H7 (cell line): ENCODE measurements around the gene OBSCN. TPM values are rescaled to one million over a fixed set of nuclear protein-coding genes. Genes with fewer than 3 reads are reported as not detected.

ENCODE experiments used
- DNase-seq: peaks from one replicate; pipeline ENCODE4 v3.0.0; 2012
- H3K27me3 ChIP-seq: 2 replicates; pipeline ENCODE4 v1.6.0; 2011; ENCODE audit warnings: mild to moderate bottlenecking, low read length; ENCODE audit not compliant: control insufficient read depth, insufficient read depth
- H3K36me3 ChIP-seq: replicated peaks from 2 replicates; pipeline ENCODE4 v1.5.1; 2011; ENCODE audit warnings: low read length; ENCODE audit not compliant: control insufficient read depth, insufficient read depth
- H3K4me3 ChIP-seq: 2 replicates; pipeline ENCODE4 v1.5.1; 2011; ENCODE audit warnings: low read depth, mild to moderate bottlenecking, control low read depth, low read length, moderate library complexity; ENCODE audit not compliant: insufficient read depth
- total RNA-seq: library from RNA; depleted of rRNA; stranded (reverse); fragments of >200 nt; shearing (Covaris generic); gene quantifications from 2 replicates; pipeline ENCODE4 v1.2.3, GENCODE V29; 2014

Gene OBSCN
- total RNA-seq, 1 experiment from 2014 or later: 18.9 TPM

GRCh38 chr1:228306275-228307217, 98.7 kb downstream of the OBSCN start:
- peak; percentile 60 for DNase-seq
- H3K4me3 ChIP-seq: no peak overlapping the region
- no peaks in the 10 kb centered on the region; the same call in 1 of the 2 replicates for H3K36me3 ChIP-seq
- H3K27me3 ChIP-seq: no peaks in the 10 kb centered on the region

DNA sequence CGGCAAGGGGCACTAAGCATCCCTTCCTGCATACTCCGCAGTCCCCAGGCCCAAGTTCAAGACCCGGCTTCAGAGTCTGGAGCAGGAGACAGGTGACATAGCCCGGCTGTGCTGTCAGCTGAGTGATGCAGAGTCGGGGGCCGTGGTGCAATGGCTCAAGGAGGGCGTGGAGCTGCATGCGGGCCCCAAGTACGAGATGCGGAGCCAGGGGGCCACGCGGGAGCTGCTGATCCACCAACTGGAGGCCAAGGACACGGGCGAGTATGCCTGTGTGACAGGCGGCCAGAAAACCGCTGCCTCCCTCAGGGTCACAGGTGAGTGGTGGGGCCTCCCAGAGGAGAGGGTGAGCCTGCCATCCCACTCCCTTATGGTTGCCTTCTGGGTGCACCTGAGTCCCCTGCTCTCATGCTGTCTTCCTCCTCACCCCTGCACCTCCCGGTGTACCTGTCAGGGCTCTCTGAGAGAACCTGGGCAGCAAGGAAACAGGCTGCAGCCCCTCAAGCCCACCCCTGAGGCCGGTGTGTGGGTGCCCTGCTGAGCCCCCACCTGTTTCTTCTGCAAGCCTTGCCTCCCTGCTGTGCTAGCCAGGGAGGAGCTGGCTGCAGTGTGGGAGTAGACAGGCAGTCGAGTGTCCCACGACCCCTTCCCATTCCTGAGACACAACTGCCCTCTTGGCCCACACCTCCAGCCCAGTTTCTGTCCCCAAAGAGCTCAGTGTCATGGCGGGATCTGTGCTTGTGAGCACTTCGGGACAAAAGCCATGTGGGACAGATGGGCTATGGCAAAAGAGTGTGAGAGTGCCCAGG, 99.6 kb downstream of the OBSCN start:
- Histone ChIP-seq H3K4me3 (no peak overlapping the region), H3K36me3 (no peaks in the 10 kb centered on the region; the same call in 1 of the 2 replicates), H3K27me3 (no peaks in the 10 kb centered on the region)
- peak; percentile 54 for DNase-seq

DNA sequence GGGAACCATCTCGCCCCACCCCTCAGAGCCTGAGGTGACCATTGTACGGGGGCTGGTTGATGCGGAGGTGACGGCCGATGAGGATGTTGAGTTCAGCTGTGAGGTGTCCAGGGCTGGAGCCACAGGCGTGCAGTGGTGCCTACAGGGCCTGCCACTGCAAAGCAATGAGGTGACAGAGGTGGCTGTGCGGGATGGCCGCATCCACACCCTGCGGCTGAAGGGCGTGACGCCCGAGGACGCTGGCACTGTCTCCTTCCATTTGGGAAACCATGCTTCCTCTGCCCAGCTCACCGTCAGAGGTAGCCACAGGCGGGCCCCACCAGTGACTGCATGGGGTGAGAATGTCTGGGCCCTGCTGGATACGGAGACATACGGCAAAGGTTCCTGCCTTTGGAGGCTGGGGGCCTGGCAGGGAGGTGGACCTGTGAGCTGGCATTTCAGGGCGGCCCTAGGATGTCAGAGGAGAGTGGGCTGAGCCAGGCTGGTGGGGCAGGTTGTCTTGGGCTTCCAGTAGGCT, 100.3 kb downstream of the OBSCN start:
- no peak for DNase-seq
- Histone ChIP-seq H3K4me3 (no peak overlapping the region), H3K27me3 (no peaks in the 10 kb centered on the region), H3K36me3 (no peaks in the 10 kb centered on the region; the same call in 1 of the 2 replicates)

DNA sequence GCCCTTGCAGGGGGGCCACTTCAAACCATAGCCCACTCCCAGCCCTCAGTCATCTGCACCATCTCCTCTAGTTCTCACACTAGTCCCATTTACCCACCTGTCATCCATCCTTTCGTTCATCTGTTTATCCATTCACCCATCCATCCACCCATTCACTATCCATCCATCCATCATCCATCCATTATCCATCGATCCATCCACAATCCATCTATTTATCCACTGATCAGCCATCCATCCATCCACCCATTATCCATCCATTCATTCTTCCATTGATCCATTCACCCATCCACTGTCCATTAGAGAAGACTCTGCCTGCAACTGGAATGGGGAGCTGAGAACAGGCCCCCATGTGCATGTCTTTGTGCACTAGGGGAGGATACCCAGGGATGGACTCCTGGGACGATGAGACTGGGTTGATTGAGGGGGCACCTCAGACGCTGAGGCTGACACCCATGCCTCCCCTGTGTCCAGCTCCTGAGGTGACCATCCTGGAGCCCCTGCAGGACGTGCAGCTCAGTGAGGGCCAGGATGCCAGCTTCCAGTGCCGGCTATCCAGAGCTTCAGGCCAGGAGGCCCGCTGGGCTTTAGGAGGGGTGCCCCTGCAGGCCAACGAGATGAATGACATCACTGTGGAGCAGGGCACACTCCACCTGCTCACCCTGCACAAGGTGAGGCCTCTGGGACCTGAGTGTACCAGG, 100.9 kb downstream of the OBSCN start:
- H3K27me3 ChIP-seq: no peaks in the 10 kb centered on the region
- DNase-seq: peak; percentile 89
- H3K36me3 ChIP-seq: no peaks in the 10 kb centered on the region; the same call in 1 of the 2 replicates
- no peak overlapping the region for H3K4me3 ChIP-seq

GRCh38 chr1:228309326-228310067, 101.7 kb downstream of the OBSCN start:
- Histone ChIP-seq H3K27me3 (no peaks in the 10 kb centered on the region), H3K36me3 (no peaks in the 10 kb centered on the region; the same call in 1 of the 2 replicates), H3K4me3 (no peak overlapping the region)
- DNase-seq: no peak

GRCh38 chr1:228310162-228310792, 102.4 kb downstream of the OBSCN start:
- no peaks in the 10 kb centered on the region for H3K36me3 ChIP-seq
- DNase-seq: no peak
- no peak overlapping the region for H3K4me3 ChIP-seq
- no peaks in the 10 kb centered on the region for H3K27me3 ChIP-seq

DNA sequence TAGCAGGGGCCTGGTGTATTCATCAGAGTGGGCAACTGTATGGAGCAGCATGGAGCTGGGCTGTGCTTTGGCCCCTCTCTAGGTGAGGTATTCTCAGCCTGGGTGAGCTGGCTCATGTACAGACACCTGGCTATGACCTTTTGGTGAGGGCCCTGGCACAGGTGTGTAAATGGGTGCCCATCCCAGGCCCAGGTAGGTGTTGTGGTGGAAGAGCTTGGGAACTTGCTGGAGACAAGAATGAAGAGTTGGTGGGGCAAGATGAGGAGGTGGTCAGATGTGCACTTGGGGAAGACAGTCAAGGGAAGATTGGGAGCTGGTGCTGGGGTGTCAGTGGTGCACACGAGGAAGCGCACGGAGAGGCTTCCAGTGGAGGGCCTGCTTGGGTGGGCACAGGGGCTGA, 103.2 kb downstream of the OBSCN start:
- no peak overlapping the region for H3K4me3 ChIP-seq
- no peaks in the 10 kb centered on the region for H3K27me3 ChIP-seq
- no peaks in the 10 kb centered on the region for H3K36me3 ChIP-seq
- no peak for DNase-seq

DNA sequence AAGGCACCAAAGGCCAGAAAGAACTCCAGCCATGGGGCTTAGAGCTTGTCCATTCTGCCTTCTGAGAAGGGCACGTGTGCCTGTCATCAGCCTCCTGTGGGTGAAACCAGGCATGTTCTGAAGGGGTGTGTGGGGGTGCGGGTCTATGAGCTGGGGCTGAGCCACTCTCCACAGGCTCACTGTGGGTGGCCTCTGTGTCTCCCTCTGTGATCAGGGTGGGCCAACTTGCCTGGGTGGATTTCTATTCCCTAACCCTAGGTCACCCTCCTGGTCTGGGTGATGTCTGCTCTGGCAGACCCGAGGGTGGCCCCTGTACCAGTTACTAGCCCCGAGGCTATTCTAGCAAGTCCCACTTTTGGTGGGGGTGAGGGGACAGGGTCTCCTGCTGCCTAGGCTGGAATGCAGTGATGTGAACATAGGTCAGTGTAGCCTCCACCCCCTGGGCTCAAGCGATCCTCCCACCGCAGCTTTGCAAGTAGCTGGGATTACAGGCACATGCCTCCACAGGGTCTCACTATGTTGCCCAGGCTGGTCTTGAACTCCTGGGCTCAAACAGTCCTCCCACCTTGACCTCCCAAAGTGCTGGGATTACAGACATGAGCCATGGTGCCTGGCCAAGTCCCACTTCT, 104.4 kb downstream of the OBSCN start:
- H3K27me3 ChIP-seq: no peaks in the 10 kb centered on the region
- no peak overlapping the region for H3K4me3 ChIP-seq
- H3K36me3 ChIP-seq: no peaks in the 10 kb centered on the region
- DNase-seq: no peak

DNA sequence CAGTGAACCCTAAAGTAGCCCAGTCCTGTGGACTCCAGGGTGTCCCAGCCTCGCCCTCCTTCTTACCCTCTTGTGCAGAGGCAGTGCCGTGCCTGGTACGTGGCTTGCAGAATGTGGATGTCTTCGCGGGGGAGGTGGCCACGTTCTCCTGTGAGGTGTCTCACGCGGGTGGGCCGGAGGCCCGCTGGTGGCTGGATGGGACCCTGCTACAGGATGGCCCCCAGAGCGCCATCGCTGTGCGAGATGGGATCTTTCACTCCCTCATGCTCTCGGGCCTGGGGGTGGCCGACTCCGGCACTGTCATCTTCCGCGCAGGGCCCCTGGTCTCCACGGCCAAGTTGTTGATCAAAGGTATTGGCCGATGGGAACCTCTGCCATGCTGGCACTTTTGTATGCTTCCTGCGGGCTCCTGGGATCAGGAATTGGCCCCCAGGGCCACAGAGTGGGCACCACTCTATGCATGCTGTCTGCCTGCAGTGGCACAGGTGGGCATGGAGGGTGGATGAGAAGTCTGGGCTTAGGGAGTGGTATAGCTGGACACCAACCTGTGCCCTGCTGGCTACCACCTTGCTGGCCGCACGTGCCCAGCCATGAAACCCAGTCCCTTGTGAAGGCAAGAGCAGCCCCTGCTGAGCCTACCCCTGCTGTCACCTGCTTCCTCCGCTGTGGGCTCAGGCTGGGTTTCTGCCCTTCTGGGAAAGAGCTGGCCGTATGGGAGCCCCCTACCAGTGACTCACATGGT, 105.9 kb downstream of the OBSCN start:
- H3K4me3 ChIP-seq: no peak overlapping the region
- no peaks in the 10 kb centered on the region for H3K36me3 ChIP-seq
- DNase-seq: no peak

GRCh38 chr1:228314315-228314657, 106.4 kb downstream of the OBSCN start:
- DNase-seq: no peak
- H3K4me3 ChIP-seq: no peak overlapping the region
- no peaks in the 10 kb centered on the region for H3K27me3 ChIP-seq
- peaks cover 2% of the 10 kb centered on the region; the same call in 1 of the 2 replicates for H3K36me3 ChIP-seq

More for the DNA sequence above, 105.9 kb downstream of the OBSCN start:
- H3K27me3 ChIP-seq: no peaks in the 10 kb centered on the region

- no peak overlapping the region for H3K4me3 ChIP-seq
- peaks cover 2% of the 10 kb centered on the region; the same call in 1 of the 2 replicates for H3K36me3 ChIP-seq
- H3K27me3 ChIP-seq: no peaks in the 10 kb centered on the region
- DNase-seq: no peak
Observed at GRCh38 chr1:228314658-228315483, 107.0 kb downstream of the OBSCN start.

- DNase-seq: peak; percentile 50
Observed at GRCh38 chr1:228315484-228315944, 107.7 kb downstream of the OBSCN start.

More at GRCh38 chr1:228315484-228315944, 107.7 kb downstream of the OBSCN start:
- peaks cover 2% of the 10 kb centered on the region; the same call in 1 of the 2 replicates for H3K36me3 ChIP-seq
- H3K4me3 ChIP-seq: no peak overlapping the region
- no peaks in the 10 kb centered on the region for H3K27me3 ChIP-seq
